HEK293T (cell line): Measurements from ENCODE around the gene PMM1.

Experiments
- BHLHE40 ChIP-seq: fragments of 450-650 bp; IDR thresholded peaks from 2 replicates; pipeline ENCODE4 v1.6.1; 2016; ENCODE audit warnings: mild to moderate bottlenecking, moderate library complexity, borderline replicate concordance
- ELF4 ChIP-seq: fragments of 450-650 bp; IDR thresholded peaks from 2 replicates; pipeline ENCODE4 v1.6.1; 2017; ENCODE audit warnings: antibody characterized with exemption
- FOXK2 ChIP-seq: fragments of 450-650 bp; IDR thresholded peaks from 2 replicates; pipeline ENCODE4 v1.6.1; 2016; ENCODE audit warnings: mild to moderate bottlenecking
- FOXM1 ChIP-seq: fragments of 450-650 bp; IDR thresholded peaks from 2 replicates; pipeline ENCODE4 v1.6.1; 2017; ENCODE audit warnings: mild to moderate bottlenecking, borderline replicate concordance
- HDGF ChIP-seq: fragments of 450-650 bp; IDR thresholded peaks from 2 replicates; pipeline ENCODE4 v1.6.1; 2017; ENCODE audit warnings: antibody characterized with exemption, borderline replicate concordance
- L3MBTL2 ChIP-seq: fragments of 450-650 bp; conservative IDR thresholded peaks from 2 replicates; pipeline ENCODE4 v1.6.1; 2016; ENCODE audit warnings: mild to moderate bottlenecking
- LEF1 ChIP-seq: fragments of 450-650 bp; IDR thresholded peaks from 2 replicates; pipeline ENCODE4 v1.6.1; 2017; ENCODE audit warnings: mild to moderate bottlenecking, borderline replicate concordance
- NFRKB ChIP-seq: fragments of 450-650 bp; IDR thresholded peaks from 2 replicates; pipeline ENCODE4 v1.6.1; 2016; ENCODE audit warnings: mild to moderate bottlenecking, moderate library complexity
- PKNOX1 ChIP-seq: fragments of 450-650 bp; IDR thresholded peaks from 2 replicates; pipeline ENCODE4 v1.6.1; 2016
- SP1 ChIP-seq: fragments of 450-650 bp; IDR thresholded peaks from 2 replicates; pipeline ENCODE4 v1.6.1; 2017
- SUZ12 ChIP-seq: fragments of 450-650 bp; IDR thresholded peaks from 2 replicates; pipeline ENCODE4 v1.6.1; 2016; ENCODE audit warnings: mild to moderate bottlenecking
- TARDBP ChIP-seq: fragments of 450-650 bp; IDR thresholded peaks from 2 replicates; pipeline ENCODE4 v1.6.1; 2016
- ZNF384 ChIP-seq: fragments of 450-650 bp; IDR thresholded peaks from 2 replicates; pipeline ENCODE4 v1.6.1; 2016

- TF ChIP-seq TARDBP (no peak), FOXM1 (no peak), SUZ12 (no peak), ELF4 (no peak), ZNF384 (no peak), SP1 (no peak), L3MBTL2 (no peak), PKNOX1 (no peak), HDGF (no peak), LEF1 (no peak), BHLHE40 (no peak), NFRKB (no peak), FOXK2 (no peak)
Observed at GRCh38 chr22:41585898-41586297, 3.7 kb downstream of the PMM1 start.
